HG02943 (cell line): ENCODE data around the gene CATSPERB.
"Not testable (repeated sequence)": the region's sequence is repeated elsewhere in the genome, so short reads cannot be mapped to it uniquely, and the experiment has no call there.

ENCODE experiments used
- ATAC-seq: cut with Tn5 transposase; IDR thresholded peaks from one replicate; pipeline ENCODE4 v1.9.1; 2021; ENCODE audit warnings: mild to moderate bottlenecking, low read depth, moderate library complexity; ENCODE audit not compliant: unreplicated experiment

Gene CATSPERB

DNA sequence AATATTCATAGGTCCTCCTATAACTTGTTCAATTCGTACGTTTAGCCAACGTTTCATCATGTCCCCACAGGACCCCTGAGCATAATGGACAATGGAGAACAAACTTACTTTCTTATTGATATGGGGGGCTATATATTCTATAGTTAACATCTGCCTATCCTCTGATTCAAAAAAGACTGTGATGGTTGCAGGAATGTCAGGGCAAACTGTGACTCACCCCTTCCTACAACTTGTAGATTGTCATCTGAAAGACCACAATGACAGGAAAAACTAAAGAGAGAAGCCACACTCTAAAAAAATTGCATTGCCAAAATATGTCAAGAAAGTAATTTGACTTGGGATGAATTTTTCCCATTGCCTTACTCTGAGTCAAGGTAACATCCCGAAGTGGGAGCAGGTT lies 50.8 kb downstream of the CATSPERB start:
- ATAC-seq: no peak

DNA sequence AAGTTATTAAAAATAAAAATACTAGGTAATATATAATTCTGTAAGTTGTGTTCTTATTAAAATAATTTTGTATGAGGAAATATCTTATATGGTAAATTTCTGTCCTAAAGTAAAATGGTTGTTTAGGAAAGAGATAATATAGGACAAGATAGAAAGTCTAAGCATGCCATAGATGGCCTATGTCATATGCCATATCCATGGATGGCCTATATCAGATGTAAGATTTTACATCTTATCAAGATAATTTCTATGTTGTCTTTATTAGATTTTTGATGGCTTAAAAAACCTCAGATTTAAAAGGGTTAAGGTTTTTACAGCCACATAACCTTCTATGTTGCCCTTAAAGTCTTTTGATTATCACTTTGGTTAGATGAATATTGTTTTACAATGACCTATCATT lies 52.6 kb downstream of the CATSPERB start:
- ATAC-seq: no peak

DNA sequence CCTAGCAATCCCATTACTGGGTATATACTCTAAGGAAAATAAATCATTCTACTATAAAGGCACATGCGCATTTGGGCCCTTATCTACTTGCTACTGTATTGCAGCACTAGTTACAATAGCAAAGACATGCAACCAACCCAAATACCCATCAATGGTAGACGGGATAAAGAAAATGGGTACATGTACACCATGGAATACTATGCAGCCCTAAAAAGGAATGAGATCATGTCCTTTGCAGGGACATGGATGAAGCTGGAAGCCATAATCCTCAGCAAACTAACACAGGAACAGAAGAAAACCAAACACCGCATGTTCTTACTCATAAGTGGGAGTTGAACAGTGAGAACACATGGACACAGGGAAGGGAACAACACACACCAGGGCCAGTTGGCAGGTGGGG lies 54.2 kb downstream of the CATSPERB start:
- ATAC-seq: not testable (repeated sequence)

DNA sequence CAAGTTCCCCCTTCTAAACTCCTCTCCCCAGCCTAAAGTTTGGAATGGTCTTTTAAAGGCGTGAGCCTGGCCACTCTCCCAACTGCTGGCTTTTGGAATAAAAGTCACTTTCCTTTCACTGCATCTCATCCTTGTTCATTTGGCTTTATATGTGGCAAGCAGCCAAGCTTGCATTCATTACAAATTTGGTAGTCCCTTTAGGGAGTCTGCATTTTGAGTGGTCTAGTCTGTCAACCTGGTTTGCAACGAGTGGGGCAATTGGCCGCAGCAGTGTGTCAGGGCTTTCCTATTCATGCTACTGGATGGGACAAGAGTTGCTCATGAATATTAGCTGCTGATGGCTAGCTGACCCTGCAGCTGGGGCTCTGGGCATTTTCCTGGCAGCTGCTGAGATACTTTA lies 57.0 kb downstream of the CATSPERB start:
- no peak for ATAC-seq

DNA sequence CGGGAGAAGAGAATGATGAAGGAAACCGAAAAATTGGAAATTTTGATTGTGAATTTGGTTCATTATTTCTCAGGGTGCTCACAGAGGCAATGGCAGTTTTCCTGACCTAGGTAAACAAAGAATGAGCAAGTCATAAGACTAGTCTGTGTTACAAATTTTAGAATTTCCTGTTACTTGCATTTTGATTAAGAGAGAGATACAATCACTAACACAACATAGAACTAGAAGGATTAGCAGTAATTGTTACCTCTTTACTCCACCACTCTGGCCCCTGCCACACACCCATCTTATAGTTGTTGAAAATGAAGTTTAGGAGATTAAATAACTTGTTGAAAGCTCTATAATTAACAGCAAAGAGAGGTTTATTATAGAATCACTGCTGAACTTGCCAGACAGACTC lies 62.0 kb downstream of the CATSPERB start:
- no peak for ATAC-seq

DNA sequence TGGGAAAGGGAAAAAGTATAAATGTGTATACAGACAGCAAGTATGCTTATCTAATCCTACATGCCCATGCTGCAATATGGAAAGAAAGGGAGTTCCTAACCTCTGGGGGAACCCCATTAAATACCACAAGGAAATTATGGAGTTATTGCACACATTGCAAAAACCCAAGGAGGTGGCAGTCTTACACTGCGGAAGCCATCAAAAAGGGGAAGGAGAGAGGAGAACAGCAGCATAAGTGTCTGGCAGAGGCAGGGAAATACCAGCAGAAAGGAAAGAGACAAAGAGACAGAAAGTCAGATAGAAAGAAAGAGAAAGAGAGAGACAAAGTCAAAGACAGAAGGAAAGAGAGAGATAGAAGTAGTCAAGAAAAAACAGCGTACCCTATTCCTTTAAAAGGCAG lies 64.8 kb downstream of the CATSPERB start:
- not testable (repeated sequence) for ATAC-seq

DNA sequence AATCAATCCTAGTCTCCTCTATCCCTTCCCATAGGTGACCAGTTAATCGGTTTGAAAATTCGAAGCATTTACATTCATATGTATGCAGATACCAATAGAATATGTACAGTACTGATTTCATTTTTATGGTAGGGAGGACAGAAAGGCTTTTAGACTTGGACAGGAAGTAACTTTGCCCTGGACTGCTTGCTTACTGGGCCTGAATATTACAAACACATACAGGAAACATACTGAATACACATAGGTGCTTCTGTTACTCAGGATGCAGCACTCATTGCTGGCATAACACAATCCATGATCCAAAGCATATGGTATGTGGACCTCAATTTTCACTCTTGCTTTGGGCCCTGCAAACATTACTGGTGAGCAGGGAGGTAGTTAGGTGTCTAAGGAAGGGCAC lies 71.1 kb downstream of the CATSPERB start:
- no peak for ATAC-seq

DNA sequence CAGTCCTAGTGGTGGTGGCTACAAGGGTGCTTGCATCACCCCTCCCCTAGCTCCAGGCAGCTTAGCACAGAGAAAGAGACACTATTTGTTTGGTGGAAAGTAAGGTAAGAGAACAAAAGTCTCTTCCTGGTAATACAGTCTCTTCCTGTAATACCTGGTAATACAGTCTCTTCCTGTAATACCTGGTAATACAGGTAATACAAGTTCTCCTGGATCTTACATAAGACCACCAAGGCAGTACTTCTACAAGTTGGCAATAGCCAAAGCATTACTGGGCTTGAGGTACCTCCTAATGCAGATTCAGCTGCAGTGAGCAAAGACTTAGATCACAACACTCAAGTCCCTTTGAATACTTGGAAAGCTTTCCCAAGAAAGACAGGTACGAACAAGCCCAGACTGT lies 77.0 kb downstream of the CATSPERB start:
- ATAC-seq: no peak

DNA sequence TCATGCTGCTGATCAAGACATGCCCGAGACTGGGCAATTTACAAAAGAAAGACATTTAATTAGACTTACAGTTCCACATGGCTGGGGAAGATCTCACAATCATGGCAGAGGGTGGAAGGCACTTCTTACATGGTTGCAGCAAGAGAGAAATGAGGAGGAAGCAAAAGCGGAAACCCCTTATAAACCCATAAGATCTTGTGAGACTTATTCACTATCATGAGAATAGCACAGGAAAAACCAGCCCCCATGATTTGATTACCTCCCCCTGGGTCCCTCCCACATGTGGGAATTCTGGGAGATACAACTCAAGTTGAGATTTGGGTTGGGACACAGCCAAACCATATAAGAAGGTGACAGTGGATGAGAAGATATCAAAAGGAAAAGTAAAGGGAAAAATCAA lies 78.4 kb downstream of the CATSPERB start:
- no peak for ATAC-seq

DNA sequence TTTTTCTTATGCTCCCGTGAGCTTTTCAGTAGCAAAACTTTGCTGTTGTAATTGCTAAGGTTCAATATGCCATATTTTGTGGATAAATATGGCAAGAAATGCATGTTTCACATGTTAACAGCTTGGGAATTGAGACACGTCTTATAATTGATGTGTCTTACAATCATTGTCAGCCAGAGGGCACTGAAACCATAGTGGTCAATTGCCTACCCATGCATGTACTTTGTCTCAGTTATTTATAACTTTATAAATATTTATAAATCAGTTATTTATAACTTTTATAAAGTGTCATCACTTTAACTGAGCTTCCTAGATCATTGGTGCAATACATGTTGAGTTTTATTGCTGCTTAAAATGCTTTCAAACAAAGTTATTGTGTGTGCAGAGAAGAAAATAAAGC lies 82.0 kb downstream of the CATSPERB start:
- no peak for ATAC-seq

DNA sequence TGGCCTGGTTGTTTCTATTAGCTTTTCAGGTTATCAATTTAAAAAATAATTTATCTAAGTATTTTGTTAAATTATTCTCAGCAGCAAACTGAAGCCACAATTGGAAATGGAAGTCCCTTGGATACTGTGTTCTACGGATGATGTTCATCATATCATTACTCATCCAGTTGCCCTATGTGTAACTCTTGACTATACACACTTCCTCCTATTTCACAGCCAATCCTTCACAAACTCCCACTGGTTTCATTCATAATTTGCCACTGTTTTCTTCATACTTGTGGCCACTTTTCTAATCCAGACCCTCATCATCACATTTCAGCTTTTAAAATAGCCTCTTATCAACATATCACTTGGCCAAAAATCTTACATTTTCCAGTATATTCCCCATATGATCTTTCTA lies 84.0 kb downstream of the CATSPERB start:
- no peak for ATAC-seq

DNA sequence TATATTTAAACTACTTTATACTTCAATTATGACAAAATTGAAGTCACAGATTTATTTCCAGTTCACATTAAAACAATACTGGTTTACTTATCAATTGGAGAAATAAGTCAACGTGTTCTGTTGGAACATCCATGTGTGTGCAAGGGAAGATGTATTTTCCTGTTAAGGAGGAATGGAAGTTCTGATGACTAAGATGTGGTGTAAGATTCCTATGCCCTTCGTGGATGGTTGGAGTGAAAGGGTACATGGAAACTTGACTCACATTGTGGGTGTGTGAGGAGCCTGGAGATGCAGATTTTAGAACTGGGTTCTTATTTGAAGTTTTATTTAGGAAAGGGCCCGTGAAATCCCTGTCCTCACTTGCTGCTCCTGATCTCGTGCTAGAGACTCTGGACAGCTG lies 95.3 kb downstream of the CATSPERB start:
- no peak for ATAC-seq

DNA sequence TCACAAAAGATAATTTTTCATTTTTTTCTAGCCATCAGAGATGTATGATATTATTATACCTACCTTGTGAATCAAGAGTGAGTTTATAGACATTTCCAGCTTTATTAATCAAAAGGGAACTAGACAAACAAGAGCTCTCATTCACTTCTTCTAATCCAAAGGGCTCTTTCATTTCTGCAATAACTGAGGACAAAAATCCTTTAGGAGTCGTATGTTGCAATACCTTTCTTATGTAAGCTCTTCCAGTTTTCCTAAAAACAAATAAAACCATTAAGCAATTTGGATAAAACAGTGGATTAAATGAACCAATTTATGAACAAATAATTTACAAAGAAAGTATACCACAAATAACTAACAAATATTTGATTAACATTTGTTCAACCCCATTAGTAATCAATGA lies 107.1 kb downstream of the CATSPERB start:
- no peak for ATAC-seq

DNA sequence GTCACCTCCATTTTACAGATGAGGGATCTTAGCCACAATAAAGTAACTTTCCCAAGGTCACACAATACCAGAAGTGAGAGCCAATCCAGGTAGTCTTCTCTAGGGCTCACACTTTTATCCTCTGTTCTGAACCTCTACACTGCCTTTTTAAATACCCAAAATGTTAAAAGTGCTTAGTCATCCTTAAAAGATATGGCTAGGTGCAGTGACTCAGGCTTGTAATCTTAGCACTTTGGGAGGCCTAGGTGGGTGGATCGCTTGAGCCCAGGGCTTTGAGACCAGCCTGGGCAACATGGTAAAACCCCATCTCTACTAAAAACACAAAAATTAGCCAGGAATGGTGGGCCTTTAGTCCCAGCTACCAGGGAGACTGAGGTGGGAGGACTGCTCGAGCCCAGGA lies 117.7 kb downstream of the CATSPERB start:
- ATAC-seq: no peak

DNA sequence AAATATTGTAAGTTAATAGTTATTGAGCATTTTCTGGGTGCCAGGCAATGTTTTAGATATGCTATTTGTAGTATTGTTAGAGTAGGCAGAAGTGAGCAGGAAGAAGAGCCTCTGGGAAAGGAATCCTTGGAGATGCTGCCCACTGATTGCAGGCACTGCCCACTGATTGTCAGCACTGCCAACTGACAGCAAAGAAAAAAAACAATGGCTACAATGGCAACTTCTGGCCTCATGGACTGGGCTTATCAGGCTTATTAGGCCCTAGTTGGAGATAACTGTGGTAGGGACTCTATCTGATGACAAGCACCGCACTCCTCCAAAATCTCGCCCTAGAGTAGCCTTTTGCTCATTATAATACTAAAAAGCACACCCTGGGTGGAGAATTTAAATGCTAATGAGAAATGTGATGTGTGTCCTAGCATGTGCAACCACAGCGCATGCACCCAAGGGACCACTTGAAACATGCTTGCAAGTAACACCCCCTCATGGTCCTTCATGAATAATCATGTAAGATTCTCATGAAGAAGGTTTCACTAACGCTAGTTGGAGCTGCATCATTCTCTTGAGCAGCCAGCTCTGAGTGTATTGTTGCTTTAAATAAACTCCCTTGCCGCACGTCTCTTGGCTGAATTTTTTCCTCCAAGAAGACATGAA lies 118.3 kb downstream of the CATSPERB start:
- no peak for ATAC-seq

DNA sequence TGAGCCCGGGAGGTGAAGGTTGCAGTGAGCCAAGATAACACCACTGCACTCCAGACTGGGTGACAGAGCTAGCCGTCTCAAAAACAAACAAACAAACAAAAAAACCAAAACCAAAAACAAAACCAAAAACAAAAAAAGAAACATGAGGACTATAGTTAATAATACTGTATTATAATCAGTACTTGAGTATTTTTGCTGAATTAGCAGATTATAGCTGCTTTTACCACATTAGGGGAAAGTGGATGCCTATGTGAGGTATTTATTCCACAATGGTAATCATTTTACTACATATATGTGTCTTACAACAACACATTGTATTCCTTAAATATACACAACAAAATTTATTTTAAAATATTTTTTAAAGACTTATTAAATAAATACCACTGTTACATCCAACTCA lies 120.4 kb downstream of the CATSPERB start:
- ATAC-seq: no peak

DNA sequence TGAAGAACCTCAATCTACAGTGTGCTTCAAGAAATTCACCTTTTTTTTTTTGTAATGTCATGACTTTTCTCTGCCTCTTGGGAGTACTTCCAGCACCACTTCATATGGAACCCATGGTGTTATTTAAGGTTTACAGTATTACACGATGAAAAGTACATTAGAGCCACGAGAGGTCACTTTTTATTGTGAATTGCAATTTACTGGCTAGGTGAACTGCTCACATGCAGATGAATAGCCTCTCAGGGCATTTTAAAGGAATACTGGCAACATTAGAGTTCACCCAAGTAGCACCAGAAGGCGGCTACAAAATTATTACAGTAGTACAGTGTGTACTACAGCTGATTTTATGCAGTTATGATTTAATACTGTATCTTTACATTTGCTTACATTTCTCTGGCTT lies 122.7 kb downstream of the CATSPERB start:
- ATAC-seq: no peak

DNA sequence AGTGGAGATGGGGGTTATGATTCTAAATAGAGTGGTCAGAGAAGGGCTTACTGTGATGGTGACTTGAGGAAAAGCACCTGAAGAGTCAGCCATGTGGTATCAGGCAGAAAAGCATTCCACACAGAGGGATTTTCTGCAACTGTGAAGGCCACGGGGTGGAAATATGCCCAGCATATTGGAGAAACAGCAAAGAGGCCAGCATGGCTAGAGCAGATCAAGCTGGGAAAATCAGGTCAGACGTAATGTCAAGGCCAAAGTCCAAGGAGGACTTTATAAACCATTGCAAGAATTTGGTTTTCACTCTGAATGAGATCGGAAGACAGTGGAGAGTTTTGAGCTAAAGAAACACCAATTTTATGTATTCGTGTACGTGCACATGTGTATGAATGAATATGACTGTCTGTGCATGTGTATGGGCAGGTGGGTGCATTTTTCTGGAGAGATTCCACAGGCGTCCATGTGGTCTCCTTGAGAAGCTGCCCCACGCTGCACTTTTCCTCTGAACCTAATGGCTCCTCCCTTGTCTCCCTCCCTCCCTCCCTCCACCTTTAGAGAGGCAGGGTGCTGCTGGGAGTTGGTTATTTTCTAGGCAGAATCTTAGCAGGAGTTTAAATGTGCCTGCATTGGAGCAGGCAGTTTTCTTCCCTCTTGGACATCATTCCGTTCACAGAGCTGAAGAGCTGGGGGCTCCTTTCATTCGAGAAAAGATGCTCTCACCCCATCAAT lies 124.4 kb downstream of the CATSPERB start:
- ATAC-seq: no peak

DNA sequence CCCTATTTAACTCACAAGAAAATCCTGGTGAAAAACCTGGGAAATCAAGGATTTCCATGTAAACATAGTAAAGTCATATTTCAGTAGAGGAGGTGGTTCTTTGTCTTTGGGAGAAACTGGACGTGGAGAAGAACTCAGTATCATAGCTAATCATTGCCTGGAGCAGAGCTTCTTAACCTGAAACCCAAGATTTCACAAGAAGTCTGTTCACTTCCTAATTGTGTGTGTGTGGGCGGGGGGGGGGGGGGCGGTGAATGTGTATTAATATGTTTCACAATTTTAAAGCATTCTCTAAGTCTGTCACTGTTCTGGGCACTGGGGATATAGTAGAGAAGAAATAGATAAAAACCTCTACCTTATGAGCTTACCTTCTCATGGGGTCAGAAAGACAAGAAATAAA lies 125.0 kb downstream of the CATSPERB start:
- ATAC-seq: no peak

DNA sequence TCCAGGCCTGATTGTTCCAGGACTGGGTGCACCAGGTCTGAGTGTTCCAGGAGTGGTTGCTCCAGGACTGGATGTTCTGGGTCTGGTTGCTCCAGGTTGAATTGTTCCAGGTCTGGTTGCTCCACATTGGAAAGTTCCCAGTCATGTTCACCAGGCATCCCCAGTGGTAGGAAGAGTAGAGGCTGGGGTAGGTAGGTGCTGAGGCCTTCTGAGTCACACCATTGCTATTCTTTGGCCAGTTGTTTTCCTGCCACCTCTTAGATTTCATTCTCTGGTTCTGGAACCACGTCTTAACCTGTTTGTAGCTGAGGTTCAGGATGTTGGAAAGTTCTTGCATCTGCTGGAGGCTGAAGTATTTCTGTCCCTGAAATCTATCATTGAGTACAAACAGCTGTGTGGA lies 127.3 kb downstream of the CATSPERB start:
- not testable (repeated sequence) for ATAC-seq

DNA sequence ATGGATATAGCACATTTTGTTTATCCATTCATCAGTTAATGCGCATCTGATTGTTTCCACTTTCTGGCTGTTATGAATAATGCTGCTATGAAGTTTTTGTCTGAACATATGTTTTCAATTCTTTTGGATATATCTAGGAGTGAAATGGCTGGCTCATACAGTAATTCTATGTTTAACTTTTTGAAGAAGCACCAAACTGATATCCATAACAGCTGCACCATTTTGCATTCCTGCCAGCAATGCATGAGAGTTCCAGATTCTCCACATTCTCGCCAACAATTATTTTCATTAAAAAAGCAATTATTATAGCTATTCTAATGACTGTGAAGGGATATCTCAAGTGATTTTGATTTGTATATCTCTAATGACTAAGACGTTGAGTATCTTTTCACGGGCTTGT lies 131.9 kb downstream of the CATSPERB start:
- ATAC-seq: no peak

DNA sequence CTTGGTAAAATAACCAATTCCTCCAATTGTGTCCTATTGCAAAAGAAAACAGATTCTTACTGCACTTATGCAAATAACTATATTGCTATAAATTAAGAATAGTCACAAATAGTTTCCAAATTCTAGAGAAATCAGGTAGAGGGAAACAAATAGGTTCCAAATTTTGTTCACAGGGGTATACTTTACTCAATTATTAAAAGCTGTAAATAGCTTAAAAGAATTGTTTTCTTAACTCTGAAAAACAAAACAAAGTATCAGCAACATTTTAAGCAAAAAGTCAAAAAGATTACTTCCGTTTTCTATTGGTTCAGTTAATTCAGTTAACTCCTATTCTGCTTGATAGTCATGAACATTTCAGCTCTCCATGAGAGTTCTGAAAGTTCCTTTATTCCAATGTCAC lies 136.2 kb downstream of the CATSPERB start:
- ATAC-seq: no peak
